ENCODE results near the gene PRR35.

PRR35 gene

DNA sequence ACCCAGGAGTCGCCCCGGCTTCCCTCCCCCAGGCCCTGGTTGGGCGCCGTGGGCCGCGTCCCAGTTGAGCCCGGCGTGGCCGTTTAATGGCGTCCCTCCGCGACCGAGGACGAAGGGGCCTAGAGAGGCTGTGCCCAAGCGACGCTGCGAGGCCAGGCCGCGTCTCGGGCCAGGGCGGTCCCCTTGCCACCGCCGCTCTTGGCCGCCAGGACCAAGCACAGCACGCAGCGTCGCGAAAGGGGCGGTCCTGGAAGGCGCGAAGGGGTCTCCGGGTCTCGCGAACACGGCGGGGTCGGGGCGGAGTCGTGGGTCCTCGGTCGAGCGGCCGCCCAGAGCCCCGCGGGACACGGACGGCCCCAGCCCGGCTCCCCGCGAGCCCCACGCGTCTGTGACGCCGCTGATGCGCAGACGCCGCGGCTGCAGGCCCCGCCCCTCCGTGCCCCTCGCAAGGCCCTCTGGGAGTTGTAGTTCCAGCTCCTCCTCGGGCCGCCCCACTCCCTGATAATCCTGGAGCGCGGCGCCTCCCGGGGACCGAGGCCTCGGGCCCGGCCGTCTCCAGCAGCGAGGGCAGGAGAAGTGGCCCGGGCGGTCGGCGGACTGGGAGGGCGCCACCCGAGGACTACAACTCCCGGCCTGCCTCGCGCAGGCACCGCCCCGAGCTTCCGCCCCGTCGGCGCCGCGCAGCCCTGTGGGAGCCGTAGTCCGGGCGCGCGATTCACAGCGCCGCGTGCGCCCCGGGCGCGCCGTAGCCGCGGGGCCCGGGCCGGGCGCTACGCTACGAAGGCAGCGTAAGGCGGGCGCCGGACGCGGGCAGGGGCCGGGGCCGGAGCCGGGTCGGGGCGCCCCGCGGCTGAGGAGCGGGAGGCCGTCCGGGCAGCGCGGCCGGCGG is 32.9 kb upstream of the PRR35 start, which contains the start of gene CAPN15:
CAPN15 (plus strand) TSS at position 698 of the 889 bp plus-strand sequence. CDS start 19,127 bp downstream, outside the sequence.
- TF ChIP-seq, protein P1, sequence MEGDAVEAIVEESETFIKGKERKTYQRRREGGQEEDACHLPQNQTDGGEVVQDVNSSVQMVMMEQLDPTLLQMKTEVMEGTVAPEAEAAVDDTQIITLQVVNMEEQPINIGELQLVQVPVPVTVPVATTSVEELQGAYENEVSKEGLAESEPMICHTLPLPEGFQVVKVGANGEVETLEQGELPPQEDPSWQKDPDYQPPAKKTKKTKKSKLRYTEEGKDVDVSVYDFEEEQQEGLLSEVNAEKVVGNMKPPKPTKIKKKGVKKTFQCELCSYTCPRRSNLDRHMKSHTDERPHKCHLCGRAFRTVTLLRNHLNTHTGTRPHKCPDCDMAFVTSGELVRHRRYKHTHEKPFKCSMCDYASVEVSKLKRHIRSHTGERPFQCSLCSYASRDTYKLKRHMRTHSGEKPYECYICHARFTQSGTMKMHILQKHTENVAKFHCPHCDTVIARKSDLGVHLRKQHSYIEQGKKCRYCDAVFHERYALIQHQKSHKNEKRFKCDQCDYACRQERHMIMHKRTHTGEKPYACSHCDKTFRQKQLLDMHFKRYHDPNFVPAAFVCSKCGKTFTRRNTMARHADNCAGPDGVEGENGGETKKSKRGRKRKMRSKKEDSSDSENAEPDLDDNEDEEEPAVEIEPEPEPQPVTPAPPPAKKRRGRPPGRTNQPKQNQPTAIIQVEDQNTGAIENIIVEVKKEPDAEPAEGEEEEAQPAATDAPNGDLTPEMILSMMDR (IDR thresholded peaks at IDR 0.05; ENCODE audit: low read depth, low read length, missing control alignments): no peak
- DNase-seq (ENCODE audit: extremely low read depth, low read depth): peak; percentile 36
- peak within 1 kb of the TSS; percentile 88 for H3K4me3 ChIP-seq (replicated peaks; ENCODE audit: low read depth, low read length)

DNA sequence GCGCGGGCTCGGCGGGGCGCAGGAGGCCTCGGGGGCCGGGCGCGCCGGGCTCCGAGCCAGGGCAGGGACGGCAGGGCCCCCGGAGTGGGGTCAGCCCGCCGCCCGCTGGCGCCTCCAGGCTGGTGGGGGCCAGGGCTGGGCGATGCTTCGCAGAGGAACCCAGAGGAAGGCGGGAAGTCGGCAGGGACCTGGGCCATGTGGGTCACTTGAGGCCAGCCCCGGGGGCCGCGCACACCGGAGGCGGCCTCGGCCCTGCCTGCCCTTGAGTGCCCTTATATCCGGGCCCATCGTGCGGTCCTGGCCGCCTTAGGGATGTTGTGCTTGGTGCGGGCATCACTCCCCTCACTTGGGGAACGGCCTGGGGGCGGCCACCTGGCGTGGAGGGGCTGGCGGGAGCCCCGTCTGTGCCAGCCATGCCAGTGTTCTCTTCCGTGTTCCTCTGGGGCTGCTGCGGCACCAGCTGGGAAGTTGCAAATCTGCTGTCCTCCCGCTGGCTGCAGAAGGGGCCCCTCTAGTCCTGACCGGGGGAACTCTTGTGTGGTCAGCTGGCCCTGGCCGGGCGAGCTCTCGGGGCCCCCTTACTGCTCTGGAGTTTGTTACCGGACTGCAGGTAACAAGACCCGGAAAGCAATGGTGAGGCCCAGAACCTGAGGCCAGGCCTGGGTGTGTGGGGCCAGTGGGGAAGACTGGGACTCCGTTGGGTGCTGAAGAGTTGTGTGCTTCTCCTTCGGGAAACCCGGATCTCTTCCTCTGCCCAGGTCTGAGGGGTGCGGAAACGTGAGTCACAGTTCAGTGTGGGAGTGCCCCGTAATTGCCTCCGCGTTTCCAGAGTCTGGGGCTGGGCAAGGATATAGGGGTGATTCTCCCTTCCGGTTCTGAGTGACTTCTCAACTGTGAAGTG is 31.8 kb upstream of the PRR35 start:
- peak overlapping the region; percentile 88 for H3K4me3 ChIP-seq (replicated peaks; ENCODE audit: low read depth, low read length)
- no peak for DNase-seq (ENCODE audit: extremely low read depth, low read depth)
- TF ChIP-seq, protein P1 (IDR thresholded peaks at IDR 0.05; ENCODE audit: low read depth, low read length, missing control alignments): no peak

DNA sequence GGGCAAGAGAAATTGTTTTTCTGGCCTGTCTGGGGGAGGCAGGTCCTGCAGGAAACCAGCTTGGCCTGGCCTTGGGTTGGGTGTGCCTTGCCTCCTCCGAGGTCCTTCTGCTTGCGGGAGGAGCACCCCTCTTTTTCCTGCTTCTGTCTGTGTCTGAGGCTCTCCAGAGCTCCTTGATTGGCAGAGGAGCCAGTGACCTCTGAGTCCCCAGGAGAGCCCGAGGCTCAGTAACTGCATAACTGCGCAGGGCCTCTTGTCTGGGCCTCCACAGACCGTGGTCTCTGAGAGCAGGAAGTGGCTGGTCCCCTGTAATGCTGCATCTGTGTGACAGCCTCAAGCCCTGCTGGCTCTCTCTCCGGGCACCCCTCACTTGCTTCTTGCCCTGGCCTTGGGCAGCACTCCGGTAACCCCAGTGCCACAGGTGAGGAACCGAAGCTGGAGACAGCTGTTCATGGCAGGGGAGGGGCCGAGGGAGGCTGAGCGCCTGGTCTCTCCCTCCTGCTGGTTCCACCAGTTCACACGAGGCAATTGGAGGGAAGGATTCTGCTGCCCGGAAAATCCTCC is 31.1 kb upstream of the PRR35 start:
- DNase-seq (ENCODE audit: extremely low read depth, low read depth): no peak
- TF ChIP-seq, protein P1 (IDR thresholded peaks at IDR 0.05; ENCODE audit: low read depth, low read length, missing control alignments): no peak
- H3K4me3 ChIP-seq (replicated peaks; ENCODE audit: low read depth, low read length): peak overlapping the region; percentile 88

DNA sequence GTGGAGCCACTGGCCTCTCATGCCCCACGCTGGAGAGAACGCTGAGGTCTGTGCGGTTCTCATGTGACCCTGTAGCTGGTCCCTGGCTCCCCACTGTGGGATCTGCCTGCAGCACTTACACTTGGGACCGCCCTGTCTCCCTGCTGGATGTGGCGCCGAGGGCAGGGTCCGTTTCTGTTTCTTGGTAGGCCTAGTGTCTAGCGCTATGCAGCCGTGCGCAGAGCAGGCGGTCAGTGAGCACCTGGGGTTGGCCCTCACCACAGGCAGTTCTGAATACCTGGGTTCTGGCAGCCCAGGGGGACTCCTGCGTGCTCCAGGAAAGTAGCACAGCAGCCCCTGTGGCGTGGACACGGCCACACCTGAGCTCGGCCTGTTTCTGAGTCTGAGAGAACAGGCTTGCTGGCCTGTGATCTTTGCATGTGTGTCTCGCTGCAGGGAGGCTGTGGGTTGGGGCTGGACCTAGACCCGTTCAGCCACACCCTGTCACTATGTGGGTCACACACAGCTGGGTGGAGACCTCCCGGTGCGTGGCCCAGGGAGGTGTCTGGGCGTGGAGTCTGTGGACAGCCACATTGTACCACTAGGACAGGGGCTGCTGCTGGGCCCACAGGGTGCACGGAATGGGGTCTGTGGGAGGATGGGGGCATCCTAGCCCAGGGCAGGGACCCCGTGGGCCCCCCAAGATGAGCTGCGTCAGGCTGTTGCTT is 29.9 kb upstream of the PRR35 start:
- TF ChIP-seq, protein P1 (IDR thresholded peaks at IDR 0.05; ENCODE audit: low read depth, low read length, missing control alignments): no peak

DNA sequence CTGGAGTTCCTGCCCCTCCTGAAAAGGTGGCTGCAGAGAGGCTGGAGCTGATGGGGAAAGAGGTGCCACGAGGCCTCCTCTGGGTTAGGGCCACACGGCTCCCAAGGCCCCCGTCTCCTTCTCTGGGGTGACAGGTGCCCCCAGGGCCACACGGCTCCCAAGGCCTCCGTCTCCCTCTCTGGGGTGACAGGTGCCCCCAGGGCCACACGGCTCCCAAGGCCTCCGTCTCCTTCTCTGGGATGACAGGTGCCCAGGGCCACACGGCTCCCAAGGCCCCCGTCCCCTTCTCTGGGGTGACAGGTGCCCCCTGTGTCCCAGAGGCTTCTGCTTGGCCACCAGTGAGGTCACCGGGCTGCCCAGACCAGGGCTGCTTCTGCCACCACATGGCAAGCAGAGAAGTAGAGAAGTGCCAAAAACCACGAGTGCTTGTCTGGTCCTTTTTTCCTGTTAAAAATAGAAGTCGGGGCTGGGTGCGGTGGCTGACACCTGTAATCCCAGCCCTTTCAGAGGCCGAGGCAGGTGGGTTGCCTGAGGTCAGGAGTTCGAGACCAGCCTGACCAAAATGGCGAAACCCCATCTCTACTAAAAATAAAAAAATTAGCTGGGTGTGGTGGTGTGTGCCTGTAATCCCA is 28.6 kb upstream of the PRR35 start:
- H3K4me3 ChIP-seq (replicated peaks; ENCODE audit: low read depth, low read length): no peak overlapping the region
- DNase-seq (ENCODE audit: extremely low read depth, low read depth): no peak
- TF ChIP-seq, protein P1 (IDR thresholded peaks at IDR 0.05; ENCODE audit: low read depth, low read length, missing control alignments): no peak

More for the DNA sequence above, 29.9 kb upstream of the PRR35 start:
- no peak for DNase-seq (ENCODE audit: extremely low read depth, low read depth)
- peak overlapping the region; percentile 88; the same call in 1 of the 2 replicates for H3K4me3 ChIP-seq (replicated peaks; ENCODE audit: low read depth, low read length)
